HepG2 (cell line): ENCODE results near the gene TENM3. TPM values are rescaled to one million over a fixed set of nuclear protein-coding genes. Genes with fewer than 3 reads are reported as not detected.

Experiments used
- ATAC-seq: fragments of 200-7000 bp; cut with Tn5 transposase; 3 replicates; pipeline ENCODE4 v1.9.1; 2020; ENCODE audit warnings: mild to moderate bottlenecking, moderate library complexity
- BruUV-seq: library from RNA; stranded (reverse); fragments of 400-500 nt; replicated peaks from 2 replicates; lab custom pipeline; 2021; lab: Mats Ljungman, UMichigan
- CTCF ChIA-PET: fragments of 300-600 bp; formaldehyde crosslinking; extraction: SDS; loops from one replicate; lab custom pipeline; 2021; ENCODE audit warnings: low total read pairs, inconsistent platforms, low intra/inter-chr PET ratio; lab: Yijun Ruan, JAX
- POLR2A ChIA-PET: fragments of 350-600 bp; sonication (Branson Sonifier 250); formaldehyde crosslinking; loops from one replicate; lab custom pipeline; 2020; ENCODE audit warnings: antibody characterized with exemption, inconsistent platforms; lab: Yijun Ruan, JAX
- DNase-seq: peaks from one replicate; pipeline ENCODE4 v3.0.0-alpha.2; 2015; ENCODE audit warnings: low spot score
- FAIRE-seq: peaks from 3 replicates; lab custom pipeline; 2011; peaks lifted over from hg19 to GRCh38; lab: Jason Lieb, UNC
- H2AFZ ChIP-seq: one replicate; pipeline ENCODE4 v1.6.1; 2011; ENCODE audit warnings: low read length, inconsistent platforms
- H3K27ac ChIP-seq: fragments of 300-600 bp; 3 replicates; pipeline ENCODE4 v1.8.0; 2011; ENCODE audit warnings: mixed run types, mild to moderate bottlenecking, mixed read lengths, low read length, inconsistent platforms; ENCODE audit not compliant: insufficient read depth; ENCODE audit errors: extremely low read length
- H3K27me3 ChIP-seq, 2 experiments: fragments of 200-600 bp in 1 of 2; 2 replicates in 1 of 2; 3 replicates in 1 of 2; pipeline versions ENCODE4 v1.6.0 to v1.8.0; 2011; ENCODE audit warnings: low read length in 2 of 2, mild to moderate bottlenecking in 2 of 2, moderate library complexity in 2 of 2, inconsistent platforms in 1 of 2; ENCODE audit not compliant: insufficient read depth in 2 of 2, control insufficient read depth in 1 of 2
- H3K36me3 ChIP-seq, 2 experiments: fragments of 200-600 bp in 1 of 2; replicated peaks in 1 of 2; 2 replicates in 1 of 2; 3 replicates in 1 of 2; pipeline versions ENCODE4 v1.5.1 to v1.8.0; 2011; ENCODE audit warnings: low read length in 2 of 2, inconsistent platforms in 1 of 2; ENCODE audit not compliant: insufficient read depth in 2 of 2, control insufficient read depth in 1 of 2
- H3K4me1 ChIP-seq: 2 replicates; pipeline ENCODE4 v1.5.1; 2012; ENCODE audit warnings: low read length, inconsistent platforms; ENCODE audit not compliant: insufficient read depth
- H3K4me2 ChIP-seq: 2 replicates; pipeline ENCODE4 v1.6.0; 2011; ENCODE audit warnings: low read depth, low read length, inconsistent platforms
- H3K4me3 ChIP-seq, 3 experiments: fragments of 200-600 bp in 1 of 3; sonication (generic), shearing (Covaris generic) in 1 of 3; replicated peaks in 1 of 3; 2 replicates each; pipeline ENCODE4 v1.5.1; 2011 to 2016; ENCODE audit warnings: low read length in 3 of 3, inconsistent platforms in 2 of 3, low read depth in 2 of 3, mild to moderate bottlenecking in 2 of 3, control low read depth in 1 of 3, mixed read lengths in 1 of 3; ENCODE audit not compliant: insufficient read depth in 1 of 3
- H3K79me2 ChIP-seq: one replicate; pipeline ENCODE4 v1.6.1; 2011; ENCODE audit warnings: low read length, inconsistent platforms; ENCODE audit not compliant: insufficient read depth
- H3K9ac ChIP-seq: 2 replicates; pipeline ENCODE4 v1.6.0; 2011; ENCODE audit warnings: mild to moderate bottlenecking, low read depth, low read length, inconsistent platforms; ENCODE audit not compliant: insufficient read depth
- H3K9me3 ChIP-seq: 2 replicates; pipeline ENCODE4 v1.5.1; 2012; ENCODE audit warnings: mild to moderate bottlenecking, low read length
- H4K20me1 ChIP-seq: 2 replicates; pipeline ENCODE4 v1.6.0; 2011; ENCODE audit warnings: inconsistent platforms, mild to moderate bottlenecking, low read length, moderate library complexity; ENCODE audit not compliant: insufficient read depth
- E2F1 ChIP-seq: sonication (generic); formaldehyde crosslinking; IDR thresholded peaks from 2 replicates; pipeline ENCODE4 v1.5.0; 2020; ENCODE audit warnings: missing genetic modification reagents
- MAFF ChIP-seq: IDR thresholded peaks from 2 replicates; pipeline ENCODE4 v1.6.1; 2011; ENCODE audit warnings: low read depth, low read length, improper control_type of control experiment
- MAFG ChIP-seq: sonication (generic); formaldehyde crosslinking; IDR thresholded peaks from 2 replicates; pipeline ENCODE4 v1.5.1; 2020; ENCODE audit warnings: mild to moderate bottlenecking, missing genetic modification reagents
- MBD4 ChIP-seq: IDR thresholded peaks from 2 replicates; pipeline ENCODE4 v1.6.1; 2012; ENCODE audit warnings: low read length, inconsistent platforms, borderline replicate concordance
- MIXL1 ChIP-seq: IDR thresholded peaks from 2 replicates; pipeline ENCODE4 v1.6.1; 2016
- NCOR1 ChIP-seq: fragments of 200-600 bp; sonication (generic); IDR thresholded peaks from 2 replicates; pipeline ENCODE4 v1.7.0; 2017; ENCODE audit warnings: antibody characterized with exemption, low read length, borderline replicate concordance
- ZHX2 ChIP-seq, 2 experiments: sonication (generic) in 1 of 2; formaldehyde crosslinking in 1 of 2; IDR thresholded peaks; 2 replicates each; pipeline versions ENCODE4 v1.6.1 to v1.9.0; 2014 to 2022; ENCODE audit warnings: antibody characterized with exemption in 1 of 2, borderline replicate concordance in 1 of 2, inconsistent platforms in 1 of 2, low read depth in 1 of 2, missing genetic modification reagents in 1 of 2
- ZNF207 ChIP-seq: fragments of 450-650 bp; IDR thresholded peaks from 2 replicates; pipeline ENCODE4 v1.6.1; 2016; ENCODE audit warnings: antibody characterized with exemption, borderline replicate concordance
- WGBS: methylation state at CpG from one replicate; pipeline ENCODE4 v1.1.6; 2017; ENCODE audit warnings: low lambda C conversion rate; 5-methylcytosine and 5-hydroxymethylcytosine counted together
- in situ Hi-C: cut with HindIII; loops from 2 replicates; pipeline ENCODE4 v1.10.0; 2017; ENCODE audit warnings: low pct_unique_long_range_greater_than_20kb; ENCODE audit not compliant: extremely low pct_ligation_motif_present
- intact Hi-C: fragments of 100-400 bp; cut with micrococcal nuclease; formaldehyde crosslinking; loops from one replicate; pipeline ENCODE4 v1.10.0; 2022; ENCODE audit not compliant: unreplicated experiment
- polyA plus RNA-seq, 8 experiments: library from polyadenylated mRNA; depleted of rRNA in 3 of 8; stranded (reverse) in 7 of 8; unstranded in 1 of 8; fragments of >200 nt; fragmentation: Illumina TruSeq in 4 of 8; extraction: Trizol in 4 of 8; gene quantifications; 2 replicates each; pipeline versions ENCODE4 v1.2.1 to v1.2.3, GENCODE V29; 2011 to 2016; ENCODE audit warnings: low read depth in 4 of 8, missing spikeins in 1 of 8, mixed read lengths in 1 of 8; ENCODE audit not compliant: insufficient read depth in 1 of 8
- total RNA-seq, 5 experiments: library from RNA; depleted of rRNA; stranded (reverse); fragments of >200 nt; fragmentation: Illumina TruSeq; extraction: Trizol; gene quantifications; 2 replicates each; pipeline ENCODE4 v1.2.3, GENCODE V29; 2016; ENCODE audit warnings: low read depth in 1 of 5

Gene TENM3
- total and polyA plus RNA-seq, 2 of the 13 experiments (the other 11 are each of a cell fraction or from before 2014, with no cell fraction given) = 0.04 TPM; not detected in 1

GRCh38 chr4:182400790-182401189, 157.6 kb downstream of the TENM3 start (continued):
- no peak for TF ChIP-seq MAFF
- no peak for TF ChIP-seq ZHX2 (IDR thresholded peaks at IDR 0.05; ENCODE audit: low read depth)
- TF ChIP-seq ZHX2 (CRISPR knock-in tag; IDR thresholded peaks at IDR 0.05; ENCODE audit: borderline replicate concordance) = no peak

- no peaks in the 10 kb centered on the region for H4K20me1 ChIP-seq
- intact Hi-C loops = no loop called here
- DNase-seq (no peak), ATAC-seq (no peak), FAIRE-seq (no peak)
- H3K4me3 ChIP-seq = no peak overlapping the region
- ChIA-PET CTCF (no interaction called here), POLR2A (no interaction called here)
- H2AFZ ChIP-seq = no peak overlapping the region
- WGBS = 57% methylated on average over 7 of the region's 7 CpGs
- no peaks in the 10 kb centered on the region for H3K9me3 ChIP-seq
- in situ Hi-C loops = no loop called here
- no peak overlapping the region for H3K27ac ChIP-seq
- no peak for TF ChIP-seq NCOR1
- TF ChIP-seq E2F1 (CRISPR knock-in tag) = no peak
- TF ChIP-seq MBD4 = no peak
- TF ChIP-seq MIXL1 = no peak
- no peak for TF ChIP-seq ZNF207
- TF ChIP-seq MAFG (CRISPR knock-in tag) = no peak
- no peak overlapping the region for H3K4me2 ChIP-seq
- no TSS peak for BruUV-seq
- H3K79me2 ChIP-seq = no peaks in the 10 kb centered on the region
- peaks cover 0 to 7% of the 10 kb centered on the region in 2 experiments; a peak in 1 of 5 replicates for H3K27me3 ChIP-seq
- H3K36me3 ChIP-seq = no peaks in the 10 kb centered on the region
- no peak overlapping the region for H3K9ac ChIP-seq
- H3K4me1 ChIP-seq = no peaks in the 10 kb centered on the region
Measured at GRCh38 chr4:182404376-182404775, 161.2 kb downstream of the TENM3 start.
